ENCODE measurements around the gene MRRF. TPM values are rescaled to one million over a fixed set of nuclear protein-coding genes. Genes with fewer than 3 reads are reported as not detected.

MRRF gene
- total and polyA plus RNA-seq, 2 of the 4 experiments (the other 2 are of a cell fraction) = 32.1 to 38.0 TPM

GRCh38 chr9:122263699-122264349 is 858 bp upstream of the MRRF start (continued):
- no peak for TF ChIP-seq SMC3 (IDR thresholded peaks at IDR 0.05; ENCODE audit: low read depth, low read length)

- H3K4me2 ChIP-seq (ENCODE audit: low read depth, low read length) = peak overlapping the region; percentile 94
These were observed 650 bp downstream of the MRRF start for GRCh38 chr9:122265149-122265915.

More at GRCh38 chr9:122265149-122265915, 650 bp downstream of the MRRF start:
- Histone ChIP-seq H3K79me1 (ENCODE audit: low read depth in 1 of 2, low read length in 2 of 2) (peaks cover 53 to 69% of the 10 kb centered on the region in 2 experiments), H4K8ac (ENCODE audit: low read depth in 2 of 2, low read length in 2 of 2) (peak overlapping the region; percentile 82 to 95), H3K9ac (ENCODE audit: low read depth, low read length) (peak overlapping the region; percentile 97), H2BK120ac (ENCODE audit: low read depth, low read length) (peak overlapping the region; percentile 48; the same call in 1 of the 2 replicates), H4K5ac (ENCODE audit: low read depth, low read length) (peak overlapping the region; percentile 50), H3K9me1 (ENCODE audit: insufficient read depth, low read length) (0 out of 2 replicates have a peak, but pooled peaks cover 7% of the 10 kb centered on the region), H3K27me3 (ENCODE audit: control insufficient read depth, insufficient read depth, low read length) (no peaks in the 10 kb centered on the region), H2BK15ac (ENCODE audit: low read depth, low read length) (0 out of 3 replicates have a peak overlapping the region, but pooled peaks have one; percentile 5), H2AK5ac (ENCODE audit: low read depth, low read length) (peak overlapping the region; percentile 45), H4K20me1 (ENCODE audit: insufficient read depth, low read length) (no peaks in the 10 kb centered on the region; the same call in 1 of the 2 replicates), H3K9me3 (ENCODE audit: control insufficient read depth, insufficient read depth, low read length) (no peaks in the 10 kb centered on the region), H2AK9ac (replicated peaks; ENCODE audit: low read depth, low read length, poor library complexity) (peak overlapping the region; percentile 97), H2BK20ac (ENCODE audit: low read depth, low read length) (no peak overlapping the region), H4K91ac (ENCODE audit: insufficient read depth, low read depth, low read length) (peak overlapping the region; percentile 81), H3K4me1 (ENCODE audit: control insufficient read depth, insufficient read depth, low read length) (no peaks in the 10 kb centered on the region; the same call in 1 of the 2 replicates), H3K56ac (ENCODE audit: extremely low read depth, insufficient read depth, low read length) (peak overlapping the region; percentile 57; the same call in 1 of the 2 replicates), H3K36me3 (ENCODE audit: control insufficient read depth, insufficient read depth, low read length) (peaks cover 4% of the 10 kb centered on the region; the same call in 1 of the 2 replicates), H3K4me3 (ENCODE audit: insufficient read depth, low read depth, low read length) (peak overlapping the region; percentile 72), H3K23ac (ENCODE audit: low read depth, low read length) (peak overlapping the region; percentile 65), H2AFZ (replicated peaks; ENCODE audit: low read length, poor library complexity) (peak overlapping the region; percentile 100), H2BK5ac (ENCODE audit: low read depth, low read length, poor library complexity, severe bottlenecking) (peak overlapping the region; percentile 69), H3K14ac (replicated peaks; ENCODE audit: low read depth, low read length) (peak overlapping the region; percentile 64; the same call in 1 of the 2 replicates), H3K4ac (ENCODE audit: low read depth, low read length) (peak overlapping the region; percentile 86), H3K27ac (ENCODE audit: insufficient read depth, low read length) (peak overlapping the region; percentile 99), H3K18ac (ENCODE audit: low read depth, low read length) (no peak overlapping the region)
- DNase-seq (peak; percentile 6), ATAC-seq (ENCODE audit: low read depth) (no peak)
- intact Hi-C loops (cut with micrococcal nuclease) (no loop called here), dilution Hi-C loops (cut with HindIII; ENCODE audit: low sequenced_read_pairs, unreplicated experiment) (no loop called here), in situ Hi-C loops (cut with MboI; ENCODE audit: low sequenced_read_pairs) (loop anchor here (5.0 kb wide), 1 partner anchor 77 kb away; no protein-coding TSS in a partner anchor)
- TF ChIP-seq USF2 (IDR thresholded peaks at IDR 0.05; ENCODE audit: low read depth, low read length) (peak; percentile 75), ELK1 (IDR thresholded peaks at IDR 0.05; ENCODE audit: borderline replicate concordance, low read depth, low read length) (no peak), BHLHE40 (IDR thresholded peaks at IDR 0.05; ENCODE audit: low read depth, low read length) (peak; percentile 68)
- ChIA-PET CTCF (interaction anchor here (0.7 to 1.5 kb wide), 4 partner anchors 13 to 669 kb away, joined by 3 to 6 read pairs (median 4); no protein-coding TSS in a partner anchor), POLR2A (ENCODE audit: unreplicated experiment) (interaction anchor here (0.8 kb wide), 1 partner anchor 85 kb away, joined by 5 read pairs; no protein-coding TSS in a partner anchor)
- no CpG with 5 or more reads among the region's 17 CpGs for WGBS, 2 experiments (ENCODE audit: extremely low coverage in 2 of 2, insufficient read length in 1 of 2)
- TSS peak; percentile 70 for BruUV-seq (replicated peaks)

Measured in IMR-90 (cell line).